Smooth muscle cell (in vitro differentiated cells): ENCODE measurements around the gene SDSL. TPM values are rescaled to one million over a fixed set of nuclear protein-coding genes. Genes with fewer than 3 reads are reported as not detected.

Experiments
- DNase-seq: peaks from one replicate; lab custom pipeline; 2025; ENCODE audit not compliant: unreplicated experiment; lab: John Stamatoyannopoulos, UW
- H2AFZ ChIP-seq: fragments of 200-600 bp; sonication (generic); 2 replicates; pipeline ENCODE4 v1.6.0; 2016; ENCODE audit warnings: antibody characterized with exemption, low read depth, mild to moderate bottlenecking
- H3F3A ChIP-seq: fragments of 200-600 bp; sonication (generic); 2 replicates; pipeline ENCODE4 v1.6.0; 2017; ENCODE audit warnings: antibody characterized with exemption, low read depth
- H3K27ac ChIP-seq: fragments of 200-600 bp; sonication (generic); 2 replicates; pipeline ENCODE4 v1.5.1; 2016; ENCODE audit warnings: low read depth, mild to moderate bottlenecking
- H3K27me3 ChIP-seq: fragments of 200-600 bp; sonication (generic); 2 replicates; pipeline ENCODE4 v1.6.1; 2016; ENCODE audit warnings: low read depth, mild to moderate bottlenecking
- H3K36me3 ChIP-seq: fragments of 200-600 bp; sonication (generic); 2 replicates; pipeline ENCODE4 v1.5.1; 2016; ENCODE audit warnings: low read depth
- H3K4me1 ChIP-seq: fragments of 200-600 bp; sonication (generic); 2 replicates; pipeline ENCODE4 v1.5.1; 2016; ENCODE audit warnings: low read depth
- H3K4me2 ChIP-seq: fragments of 200-600 bp; sonication (generic); 2 replicates; pipeline ENCODE4 v1.6.0; 2016; ENCODE audit warnings: mild to moderate bottlenecking
- H3K4me3 ChIP-seq: fragments of 200-600 bp; sonication (generic); 2 replicates; pipeline ENCODE4 v1.5.1; 2016; ENCODE audit warnings: mild to moderate bottlenecking
- H3K79me2 ChIP-seq: fragments of 200-600 bp; sonication (generic); 2 replicates; pipeline ENCODE4 v1.6.0; 2016; ENCODE audit warnings: low read depth, mild to moderate bottlenecking
- H3K9ac ChIP-seq: fragments of 200-600 bp; sonication (generic); 2 replicates; pipeline ENCODE4 v1.6.0; 2016; ENCODE audit warnings: low read depth
- H3K9me3 ChIP-seq: fragments of 200-600 bp; sonication (generic); replicated peaks from 2 replicates; pipeline ENCODE4 v1.5.1; 2016; ENCODE audit warnings: low read depth
- H4K20me1 ChIP-seq: fragments of 200-600 bp; sonication (generic); 2 replicates; pipeline ENCODE4 v1.6.0; 2016; ENCODE audit warnings: low read depth
- CTCF ChIP-seq: fragments of 200-600 bp; sonication (generic); IDR thresholded peaks from 2 replicates; pipeline ENCODE4 v1.5.1; 2017; ENCODE audit warnings: borderline replicate concordance, mild to moderate bottlenecking, antibody characterized with exemption; ENCODE audit not compliant: insufficient read depth, poor library complexity, severe bottlenecking
- WGBS: methylation state at CpG from one replicate; pipeline ENCODE4 v1.1.7; 2016; ENCODE audit warnings: low lambda C conversion rate; 5-methylcytosine and 5-hydroxymethylcytosine counted together
- polyA plus RNA-seq: library from polyadenylated mRNA; unstranded; fragments of >200 nt; fragmentation: Nextera tagmentation; extraction: Ambion mirVana; gene quantifications from 2 replicates; pipeline ENCODE4 v1.2.1, GENCODE V29; 2016
- total RNA-seq: library from RNA; depleted of rRNA; stranded (reverse); fragments of >200 nt; gene quantifications from 2 replicates; pipeline ENCODE4 v1.2.3, GENCODE V29; 2014

The SDSL gene
- total and polyA plus RNA-seq, 2 experiments from 2014 or later, result 3.6 to 6.7 TPM

- H2AFZ ChIP-seq, result no peak overlapping the region
- no peak for DNase-seq
- H3K79me2 ChIP-seq, result no peaks in the 10 kb centered on the region
- H3K36me3 ChIP-seq, result no peaks in the 10 kb centered on the region
- H3K4me3 ChIP-seq, result no peak overlapping the region
- H3K27me3 ChIP-seq, result no peaks in the 10 kb centered on the region
- H3K4me2 ChIP-seq, result no peak overlapping the region
- no peak overlapping the region for H3K9ac ChIP-seq
- no peaks in the 10 kb centered on the region for H4K20me1 ChIP-seq
- H3F3A ChIP-seq, result no peaks in the 10 kb centered on the region
- no peak for TF ChIP-seq CTCF
- no peaks in the 10 kb centered on the region for H3K9me3 ChIP-seq
- WGBS, result 96% methylated on average over 10 of the region's 14 CpGs
- no peaks in the 10 kb centered on the region for H3K4me1 ChIP-seq
- no peak overlapping the region for H3K27ac ChIP-seq
Measured at GRCh38 chr12:113384778-113385177, 37.4 kb upstream of the SDSL start.

GRCh38 chr12:113385282-113385882 is 36.8 kb upstream of the SDSL start:
- Histone ChIP-seq H3K4me3 (no peak overlapping the region), H3K9ac (no peak overlapping the region), H3K4me1 (no peaks in the 10 kb centered on the region), H3K9me3 (no peaks in the 10 kb centered on the region), H3K27me3 (no peaks in the 10 kb centered on the region), H3K36me3 (no peaks in the 10 kb centered on the region), H3K4me2 (no peak overlapping the region), H3K27ac (no peak overlapping the region), H3K79me2 (no peaks in the 10 kb centered on the region), H4K20me1 (no peaks in the 10 kb centered on the region), H3F3A (no peaks in the 10 kb centered on the region), H2AFZ (no peak overlapping the region)
- TF ChIP-seq CTCF, result no peak
- DNase-seq, result no peak
- WGBS, result 98% methylated on average over 6 of the region's 6 CpGs

- no peaks in the 10 kb centered on the region for H3F3A ChIP-seq
- H3K9me3 ChIP-seq, result no peaks in the 10 kb centered on the region
- WGBS, result 95% methylated on average over 12 of the region's 12 CpGs
- H3K4me3 ChIP-seq, result no peak overlapping the region
- H2AFZ ChIP-seq, result no peak overlapping the region
- no peaks in the 10 kb centered on the region for H4K20me1 ChIP-seq
- TF ChIP-seq CTCF, result no peak
- H3K27me3 ChIP-seq, result no peaks in the 10 kb centered on the region
- H3K4me1 ChIP-seq, result no peaks in the 10 kb centered on the region
- no peak overlapping the region for H3K9ac ChIP-seq
- H3K79me2 ChIP-seq, result no peaks in the 10 kb centered on the region
- no peak overlapping the region for H3K27ac ChIP-seq
- DNase-seq, result no peak
- H3K4me2 ChIP-seq, result no peak overlapping the region
- H3K36me3 ChIP-seq, result no peaks in the 10 kb centered on the region
Measured at GRCh38 chr12:113386866-113387566, 35.2 kb upstream of the SDSL start.

- no peak overlapping the region for H3K4me3 ChIP-seq
- H3K79me2 ChIP-seq, result no peaks in the 10 kb centered on the region
- TF ChIP-seq CTCF, result no peak
- no peaks in the 10 kb centered on the region for H4K20me1 ChIP-seq
- H2AFZ ChIP-seq, result no peak overlapping the region
- H3F3A ChIP-seq, result no peaks in the 10 kb centered on the region
- H3K9ac ChIP-seq, result no peak overlapping the region
- no peak for DNase-seq
- no peak overlapping the region for H3K27ac ChIP-seq
- 97% methylated on average over 11 of the region's 11 CpGs for WGBS
- no peaks in the 10 kb centered on the region for H3K4me1 ChIP-seq
- no peaks in the 10 kb centered on the region for H3K36me3 ChIP-seq
- H3K4me2 ChIP-seq, result no peak overlapping the region
- H3K27me3 ChIP-seq, result no peaks in the 10 kb centered on the region
- H3K9me3 ChIP-seq, result no peaks in the 10 kb centered on the region
Measured at GRCh38 chr12:113387631-113388030, 34.5 kb upstream of the SDSL start.
